ENCODE measurements around the gene WNT9A.

Gene WNT9A

DNA sequence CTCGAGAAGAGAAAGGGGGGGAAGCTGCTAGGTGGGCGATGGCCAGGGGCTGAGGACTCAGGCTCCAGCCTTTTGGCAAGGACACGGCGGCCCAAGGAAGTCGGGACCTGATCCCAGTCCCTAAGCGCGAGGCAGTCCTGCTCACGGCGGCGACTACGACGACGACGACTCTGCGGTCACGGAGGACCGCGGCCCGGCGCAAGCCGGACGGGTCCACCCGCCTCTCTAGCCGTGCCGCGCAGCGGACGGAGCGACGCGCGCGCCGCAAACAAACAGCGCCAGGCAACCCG, 401 bp downstream of the WNT9A start:
- TF ChIP-seq POLR2AphosphoS5 (IDR thresholded peaks at IDR 0.05; ENCODE audit: low read depth, low read length) (no peak), TAF1 (IDR thresholded peaks at IDR 0.05; ENCODE audit: borderline replicate concordance, insufficient read depth, low read length) (no peak), SIN3A (IDR thresholded peaks at IDR 0.05; ENCODE audit: borderline replicate concordance, insufficient read depth, low read length) (no peak), FOXP2 (optimal IDR thresholded peaks at IDR 0.05; ENCODE audit: borderline replicate concordance, extremely low read depth, extremely low read length, insufficient read depth) (no peak)
- TF ChIP-seq, protein P1, sequence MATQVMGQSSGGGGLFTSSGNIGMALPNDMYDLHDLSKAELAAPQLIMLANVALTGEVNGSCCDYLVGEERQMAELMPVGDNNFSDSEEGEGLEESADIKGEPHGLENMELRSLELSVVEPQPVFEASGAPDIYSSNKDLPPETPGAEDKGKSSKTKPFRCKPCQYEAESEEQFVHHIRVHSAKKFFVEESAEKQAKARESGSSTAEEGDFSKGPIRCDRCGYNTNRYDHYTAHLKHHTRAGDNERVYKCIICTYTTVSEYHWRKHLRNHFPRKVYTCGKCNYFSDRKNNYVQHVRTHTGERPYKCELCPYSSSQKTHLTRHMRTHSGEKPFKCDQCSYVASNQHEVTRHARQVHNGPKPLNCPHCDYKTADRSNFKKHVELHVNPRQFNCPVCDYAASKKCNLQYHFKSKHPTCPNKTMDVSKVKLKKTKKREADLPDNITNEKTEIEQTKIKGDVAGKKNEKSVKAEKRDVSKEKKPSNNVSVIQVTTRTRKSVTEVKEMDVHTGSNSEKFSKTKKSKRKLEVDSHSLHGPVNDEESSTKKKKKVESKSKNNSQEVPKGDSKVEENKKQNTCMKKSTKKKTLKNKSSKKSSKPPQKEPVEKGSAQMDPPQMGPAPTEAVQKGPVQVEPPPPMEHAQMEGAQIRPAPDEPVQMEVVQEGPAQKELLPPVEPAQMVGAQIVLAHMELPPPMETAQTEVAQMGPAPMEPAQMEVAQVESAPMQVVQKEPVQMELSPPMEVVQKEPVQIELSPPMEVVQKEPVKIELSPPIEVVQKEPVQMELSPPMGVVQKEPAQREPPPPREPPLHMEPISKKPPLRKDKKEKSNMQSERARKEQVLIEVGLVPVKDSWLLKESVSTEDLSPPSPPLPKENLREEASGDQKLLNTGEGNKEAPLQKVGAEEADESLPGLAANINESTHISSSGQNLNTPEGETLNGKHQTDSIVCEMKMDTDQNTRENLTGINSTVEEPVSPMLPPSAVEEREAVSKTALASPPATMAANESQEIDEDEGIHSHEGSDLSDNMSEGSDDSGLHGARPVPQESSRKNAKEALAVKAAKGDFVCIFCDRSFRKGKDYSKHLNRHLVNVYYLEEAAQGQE (IDR thresholded peaks at IDR 0.05; ENCODE audit: insufficient read depth in 1 of 2, low read depth in 2 of 2, low read length in 2 of 2), result no peak

DNA sequence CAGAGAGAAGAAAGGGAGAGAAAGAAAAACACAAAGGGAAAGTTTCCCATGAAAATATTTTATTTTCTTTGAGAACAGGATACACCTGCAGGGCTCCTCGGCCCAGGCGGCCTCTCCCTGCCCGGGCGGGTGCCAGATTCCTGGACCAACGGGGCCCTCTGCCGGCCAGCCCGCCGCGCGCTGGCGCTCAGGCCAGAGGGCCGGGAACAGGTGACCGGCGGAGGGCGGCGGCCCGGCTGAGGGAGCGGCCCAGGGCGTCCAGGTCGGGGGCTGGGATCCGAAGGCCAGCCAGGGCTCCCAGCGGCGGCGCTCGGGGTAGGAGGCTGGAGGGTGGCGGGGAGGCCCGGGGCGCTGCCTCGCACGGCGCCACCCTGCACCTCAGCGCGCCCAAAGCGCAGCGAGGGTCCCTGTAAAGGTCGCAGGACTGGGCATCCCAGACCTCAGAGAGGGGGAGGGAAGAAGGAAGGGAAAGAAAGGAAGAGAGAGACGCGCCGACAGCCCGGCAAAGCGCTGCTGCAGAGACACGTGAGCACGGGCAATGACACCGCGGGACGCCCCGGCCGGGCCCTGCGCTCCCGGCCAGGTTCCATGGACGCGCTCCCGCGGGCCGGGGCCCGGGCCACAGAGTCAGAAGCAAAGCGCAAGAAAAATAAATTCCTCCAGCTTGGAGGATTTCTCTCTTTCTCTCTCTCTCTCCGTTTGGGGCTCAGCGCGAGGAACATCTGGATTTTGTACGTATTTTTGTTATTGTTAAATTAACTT, 927 bp downstream of the WNT9A start:
- no peak for TF ChIP-seq SIN3A (IDR thresholded peaks at IDR 0.05; ENCODE audit: borderline replicate concordance, insufficient read depth, low read length)
- no peak for TF ChIP-seq TAF1 (IDR thresholded peaks at IDR 0.05; ENCODE audit: borderline replicate concordance, insufficient read depth, low read length)
- TF ChIP-seq POLR2AphosphoS5 (IDR thresholded peaks at IDR 0.05; ENCODE audit: low read depth, low read length), result no peak
- no peak for TF ChIP-seq FOXP2 (optimal IDR thresholded peaks at IDR 0.05; ENCODE audit: borderline replicate concordance, extremely low read depth, extremely low read length, insufficient read depth)
- TF ChIP-seq, protein P1 (IDR thresholded peaks at IDR 0.05; ENCODE audit: insufficient read depth in 1 of 2, low read depth in 2 of 2, low read length in 2 of 2), result no peak

DNA sequence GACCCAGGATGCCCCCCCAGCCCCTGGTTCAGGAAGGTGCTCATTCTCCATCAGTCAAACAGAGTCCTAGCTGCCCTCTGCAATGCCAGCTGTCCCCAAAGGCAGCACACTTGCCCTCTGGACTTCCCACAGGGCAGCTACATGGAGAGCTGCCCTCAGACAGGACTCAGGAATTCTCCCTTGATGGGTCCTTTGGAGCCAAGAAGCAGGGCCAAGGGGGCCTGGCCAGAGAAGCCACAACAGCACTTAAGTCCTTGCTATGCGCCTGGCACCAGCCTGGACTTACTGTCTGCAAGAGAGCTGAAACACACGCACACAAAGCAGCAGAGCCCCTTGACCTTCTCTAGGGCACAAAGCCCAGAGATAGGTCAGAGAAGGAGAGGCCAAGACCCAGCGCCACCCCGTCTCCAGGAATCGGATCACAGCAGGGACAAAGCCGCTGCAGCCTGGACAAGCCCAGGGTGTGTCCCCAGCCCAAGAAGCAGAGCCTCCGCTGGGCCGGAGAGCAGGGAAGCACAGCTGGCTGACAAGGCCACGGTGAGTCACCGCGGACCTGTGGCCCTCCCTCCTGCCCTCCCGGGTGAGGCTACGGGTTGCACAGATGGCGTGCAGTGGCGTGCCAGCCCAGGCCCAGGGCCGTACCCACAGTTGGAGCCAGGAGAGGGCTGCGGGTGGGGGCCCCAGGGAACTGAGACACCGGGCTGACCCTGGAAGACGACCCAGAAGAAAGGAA, 1.7 kb downstream of the WNT9A start:
- TF ChIP-seq FOXP2 (optimal IDR thresholded peaks at IDR 0.05; ENCODE audit: borderline replicate concordance, extremely low read depth, extremely low read length, insufficient read depth) (no peak), TAF1 (IDR thresholded peaks at IDR 0.05; ENCODE audit: borderline replicate concordance, insufficient read depth, low read length) (no peak), POLR2AphosphoS5 (IDR thresholded peaks at IDR 0.05; ENCODE audit: low read depth, low read length) (no peak), SIN3A (IDR thresholded peaks at IDR 0.05; ENCODE audit: borderline replicate concordance, insufficient read depth, low read length) (no peak)
- TF ChIP-seq, protein P1 (IDR thresholded peaks at IDR 0.05; ENCODE audit: insufficient read depth in 1 of 2, low read depth in 2 of 2, low read length in 2 of 2), result no peak

DNA sequence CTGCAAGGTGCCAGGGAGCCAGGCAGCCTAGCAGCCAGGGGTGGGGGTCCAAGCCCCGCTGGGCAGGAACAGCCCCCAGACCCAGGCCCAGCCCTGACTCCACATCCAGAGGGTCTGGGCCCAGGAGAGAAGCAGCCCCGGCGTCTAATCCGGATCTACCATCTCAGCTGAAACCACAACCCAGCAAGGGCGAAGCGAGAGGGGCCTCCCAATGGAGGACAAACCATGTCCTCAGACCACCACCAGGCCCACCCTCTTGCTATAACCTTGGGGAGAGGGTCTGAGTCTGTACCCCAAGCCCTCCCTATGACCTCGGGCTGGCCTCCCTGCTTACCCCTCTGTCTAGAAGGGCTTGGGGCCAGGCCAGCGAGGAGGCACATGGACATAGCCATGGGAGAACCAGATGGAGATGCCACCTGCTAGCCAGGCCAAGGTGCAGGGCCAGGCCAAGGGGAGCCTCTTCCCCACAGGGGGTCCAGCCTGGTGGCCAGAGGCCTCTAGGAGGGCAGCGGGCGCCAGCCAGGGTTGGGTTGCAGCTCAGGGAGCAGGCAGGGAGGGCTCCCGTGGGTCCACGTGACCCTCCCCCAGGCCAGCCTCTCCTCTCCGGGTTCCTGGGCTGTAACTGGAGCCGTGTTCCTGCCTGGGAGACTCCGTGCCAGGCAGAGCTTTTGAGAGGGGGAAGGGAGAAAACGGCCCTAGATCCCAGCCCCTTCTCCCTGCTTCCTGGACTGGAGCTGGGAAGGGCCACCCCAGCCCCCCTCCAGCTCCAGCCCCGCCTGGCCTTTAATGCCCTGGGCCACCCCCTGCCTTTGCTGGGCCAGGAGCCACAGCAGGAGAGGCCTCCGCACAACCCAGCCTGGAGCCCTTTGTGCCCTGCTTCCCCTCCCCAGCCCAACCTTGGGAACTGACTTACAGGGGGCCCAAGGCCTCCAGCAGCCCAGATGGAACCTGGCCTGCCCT, 2.5 kb downstream of the WNT9A start:
- TF ChIP-seq TAF1 (IDR thresholded peaks at IDR 0.05; ENCODE audit: borderline replicate concordance, insufficient read depth, low read length) (no peak), POLR2AphosphoS5 (IDR thresholded peaks at IDR 0.05; ENCODE audit: low read depth, low read length) (no peak), FOXP2 (optimal IDR thresholded peaks at IDR 0.05; ENCODE audit: borderline replicate concordance, extremely low read depth, extremely low read length, insufficient read depth) (no peak), SIN3A (IDR thresholded peaks at IDR 0.05; ENCODE audit: borderline replicate concordance, insufficient read depth, low read length) (no peak)
- TF ChIP-seq, protein P1 (IDR thresholded peaks at IDR 0.05; ENCODE audit: insufficient read depth in 1 of 2, low read depth in 2 of 2, low read length in 2 of 2), result no peak

Measured in PFSK-1 (cell line).